ENCODE results near the gene KIAA0232.

GRCh38 chr4:6781561-6781960, 966 bp upstream of the KIAA0232 start:
- TF ChIP-seq POLR2A (IDR thresholded peaks at IDR 0.05; ENCODE audit: low read depth, low read length) (no peak), POU2F2 (IDR thresholded peaks at IDR 0.05; ENCODE audit: low read depth, low read length) (no peak), POLR2AphosphoS5 (IDR thresholded peaks at IDR 0.05; ENCODE audit: low read depth, low read length) (no peak), TAF1 (IDR thresholded peaks at IDR 0.05; ENCODE audit: low read depth, low read length) (no peak), SPI1 (IDR thresholded peaks at IDR 0.05; ENCODE audit: low read depth, low read length) (no peak), PAX5 (IDR thresholded peaks at IDR 0.05; ENCODE audit: insufficient read depth, low read length, severe bottlenecking) (no peak)

Measured in GM12891 (cell line).